NCI-H2029 treated with DMSO at 0.1 percent for 48 hours (cell line): ENCODE results near the gene EXD3.
"Not testable (repeated sequence)": the region's sequence is repeated elsewhere in the genome, so short reads cannot be mapped to it uniquely, and the experiment has no call there.

Source experiments
- DNase-seq: peaks from one replicate; lab custom pipeline; 2025; lab: John Stamatoyannopoulos, UW

Gene EXD3

DNA sequence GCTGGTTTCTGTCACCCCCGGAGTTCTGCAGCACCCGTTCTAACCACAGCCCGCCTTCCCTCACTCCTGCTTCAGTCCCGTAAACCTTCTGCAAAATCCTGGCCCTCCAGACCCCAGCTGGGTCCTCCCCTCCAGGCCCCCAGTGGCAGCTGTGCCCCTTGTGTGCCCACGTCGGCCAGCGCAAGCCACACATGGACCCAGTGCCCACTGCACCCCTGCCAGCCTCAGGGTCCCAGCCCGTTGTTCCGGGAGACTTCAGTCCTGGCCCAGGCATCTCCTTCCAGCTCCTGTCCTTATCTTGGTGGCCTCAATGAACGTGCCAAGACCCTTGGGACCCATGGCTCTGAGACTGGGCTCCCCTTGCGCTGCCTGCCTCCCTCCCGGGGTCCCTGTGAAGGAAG lies 43.2 kb downstream of the EXD3 start:
- DNase-seq, result no peak

DNA sequence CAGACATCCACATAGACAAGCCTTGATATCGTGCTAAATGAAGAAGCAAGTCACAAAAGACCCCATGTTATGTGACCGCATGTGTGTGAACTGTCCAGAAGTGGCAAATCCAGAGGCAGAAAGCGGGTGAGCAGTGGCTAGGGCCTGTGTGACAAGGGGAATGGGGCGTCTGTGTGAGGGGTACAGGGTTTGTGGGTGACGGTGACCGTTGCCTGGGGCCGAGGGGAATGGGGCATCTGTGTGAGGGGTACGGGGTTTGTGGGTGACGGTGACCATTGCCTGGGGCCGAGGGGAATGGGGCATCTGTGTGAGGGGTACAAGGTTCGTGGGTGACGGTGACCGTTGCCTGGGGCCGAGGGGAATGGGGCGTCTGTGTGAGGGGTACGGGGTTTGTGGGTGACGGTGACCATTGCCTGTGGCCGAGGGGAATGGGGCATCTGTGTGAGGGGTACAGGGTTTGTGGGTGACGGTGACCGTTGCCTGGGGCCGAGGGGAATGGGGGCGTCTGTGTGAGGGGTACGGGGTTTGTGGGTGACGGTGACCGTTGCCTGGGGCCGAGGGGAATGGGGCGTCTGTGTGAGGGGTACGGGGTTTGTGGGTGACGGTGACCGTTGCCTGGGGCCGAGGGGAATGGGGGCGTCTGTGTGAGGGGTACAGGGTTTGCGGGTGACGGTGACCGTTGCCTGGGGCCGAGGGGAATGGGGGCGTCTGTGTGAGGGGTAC lies 44.1 kb downstream of the EXD3 start:
- DNase-seq, result not testable (repeated sequence)

DNA sequence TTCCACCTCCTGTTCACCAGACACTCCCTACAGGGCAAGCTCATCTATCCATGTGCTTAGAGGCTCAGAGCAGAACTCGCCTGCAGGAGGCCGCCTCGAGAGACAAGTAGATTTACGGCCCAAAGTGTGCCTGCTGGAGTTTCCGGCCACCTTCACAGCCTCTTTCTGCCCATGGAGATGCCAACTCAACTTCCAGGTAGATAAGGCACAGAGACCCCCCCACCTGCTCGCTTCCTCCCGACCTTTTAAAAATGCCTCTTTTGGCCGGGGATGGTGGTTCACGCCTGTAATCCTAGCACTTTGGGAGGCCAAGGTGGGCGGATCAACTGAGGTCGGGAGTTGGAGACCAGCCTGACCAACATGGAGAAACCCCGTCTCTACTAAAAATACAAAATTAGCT lies 46.6 kb downstream of the EXD3 start:
- DNase-seq, result no peak

DNA sequence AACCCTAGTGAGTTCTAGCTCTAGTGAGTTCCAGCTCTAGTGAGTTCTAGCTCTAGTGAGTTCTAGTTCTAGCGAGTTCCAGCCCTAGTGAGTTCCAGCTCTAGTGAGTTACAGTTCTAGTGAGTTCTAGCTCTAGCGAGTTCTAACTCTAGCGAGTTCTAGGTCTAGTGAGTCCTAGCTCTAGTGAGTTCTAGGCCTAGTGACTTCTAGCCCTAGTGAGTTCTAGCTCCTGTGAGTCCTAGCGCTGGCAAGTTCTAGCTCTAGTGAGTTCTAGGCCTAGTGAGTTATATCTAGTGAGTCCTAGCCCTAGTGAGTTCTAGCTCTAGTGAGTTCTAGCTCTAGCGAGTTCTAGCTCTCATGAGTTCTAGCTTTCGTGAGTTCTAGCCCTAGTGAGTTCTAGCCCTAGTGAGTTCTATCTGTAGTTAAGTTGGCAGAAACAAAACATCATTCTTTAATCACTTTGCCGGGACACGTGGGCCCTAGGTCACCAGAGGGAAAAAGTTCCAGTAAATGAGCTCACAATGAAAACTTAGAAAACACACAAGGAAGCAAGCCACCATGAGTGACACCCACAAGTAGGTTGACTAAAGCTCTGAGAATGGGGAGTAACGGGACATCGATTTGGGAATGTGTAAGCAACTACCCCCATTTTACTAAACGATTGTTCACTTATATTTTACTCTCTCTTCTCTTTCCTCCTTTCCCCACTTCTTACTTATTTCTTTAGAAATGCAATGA lies 47.5 kb downstream of the EXD3 start:
- no peak for DNase-seq

DNA sequence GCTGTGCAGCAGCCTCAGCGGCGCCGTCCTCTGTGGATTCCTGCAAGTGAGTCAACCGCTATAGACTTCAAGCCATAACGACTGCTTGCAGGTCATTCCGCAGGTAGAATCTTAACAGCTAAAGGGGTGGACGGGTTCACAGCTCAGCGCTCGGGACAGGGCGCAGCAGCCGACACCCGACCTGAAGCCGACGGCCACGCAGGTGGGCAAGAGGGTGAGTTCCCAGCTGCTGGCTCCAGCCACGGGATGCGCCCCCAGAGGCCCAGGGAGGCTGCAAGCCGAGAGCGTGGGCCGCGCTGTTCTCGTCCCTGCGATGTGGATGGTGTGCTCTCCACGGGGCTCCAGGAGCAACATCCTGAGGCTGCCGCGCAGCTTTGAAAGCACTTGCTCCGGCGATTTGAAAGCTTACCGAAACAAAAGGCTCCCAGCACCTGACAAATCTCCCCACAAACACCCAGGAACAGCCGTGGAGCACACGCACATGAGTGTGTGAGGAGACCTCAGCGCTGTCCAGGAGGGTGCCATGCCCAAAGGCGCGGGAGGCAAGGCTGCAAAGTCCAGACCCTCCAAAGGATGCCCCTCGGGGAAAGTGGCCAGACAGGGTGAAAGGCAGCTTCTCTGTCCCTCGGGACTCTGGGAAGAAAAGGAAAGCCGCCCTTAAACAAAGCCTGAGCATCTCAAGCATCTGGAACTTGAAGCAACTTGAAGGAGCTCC lies 48.7 kb downstream of the EXD3 start:
- DNase-seq, result no peak

DNA sequence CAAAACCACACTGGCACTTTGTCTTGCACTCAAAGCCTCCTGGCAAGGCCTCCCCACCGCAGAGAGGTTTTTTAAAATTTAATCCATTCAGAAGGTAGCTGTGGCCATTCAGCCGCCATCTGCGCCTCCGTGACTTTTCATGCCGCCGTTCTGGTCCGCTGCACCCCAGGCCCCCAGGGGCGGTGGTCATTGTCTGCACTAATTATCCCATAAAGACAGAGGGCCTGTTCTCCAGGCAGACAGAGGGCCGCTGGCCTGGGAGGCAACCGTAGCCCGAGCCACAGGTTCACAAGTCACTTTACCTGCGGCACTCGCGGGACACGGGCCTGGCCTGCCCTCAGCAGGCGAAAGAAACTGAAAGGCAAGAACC lies 49.4 kb downstream of the EXD3 start:
- DNase-seq, result no peak

DNA sequence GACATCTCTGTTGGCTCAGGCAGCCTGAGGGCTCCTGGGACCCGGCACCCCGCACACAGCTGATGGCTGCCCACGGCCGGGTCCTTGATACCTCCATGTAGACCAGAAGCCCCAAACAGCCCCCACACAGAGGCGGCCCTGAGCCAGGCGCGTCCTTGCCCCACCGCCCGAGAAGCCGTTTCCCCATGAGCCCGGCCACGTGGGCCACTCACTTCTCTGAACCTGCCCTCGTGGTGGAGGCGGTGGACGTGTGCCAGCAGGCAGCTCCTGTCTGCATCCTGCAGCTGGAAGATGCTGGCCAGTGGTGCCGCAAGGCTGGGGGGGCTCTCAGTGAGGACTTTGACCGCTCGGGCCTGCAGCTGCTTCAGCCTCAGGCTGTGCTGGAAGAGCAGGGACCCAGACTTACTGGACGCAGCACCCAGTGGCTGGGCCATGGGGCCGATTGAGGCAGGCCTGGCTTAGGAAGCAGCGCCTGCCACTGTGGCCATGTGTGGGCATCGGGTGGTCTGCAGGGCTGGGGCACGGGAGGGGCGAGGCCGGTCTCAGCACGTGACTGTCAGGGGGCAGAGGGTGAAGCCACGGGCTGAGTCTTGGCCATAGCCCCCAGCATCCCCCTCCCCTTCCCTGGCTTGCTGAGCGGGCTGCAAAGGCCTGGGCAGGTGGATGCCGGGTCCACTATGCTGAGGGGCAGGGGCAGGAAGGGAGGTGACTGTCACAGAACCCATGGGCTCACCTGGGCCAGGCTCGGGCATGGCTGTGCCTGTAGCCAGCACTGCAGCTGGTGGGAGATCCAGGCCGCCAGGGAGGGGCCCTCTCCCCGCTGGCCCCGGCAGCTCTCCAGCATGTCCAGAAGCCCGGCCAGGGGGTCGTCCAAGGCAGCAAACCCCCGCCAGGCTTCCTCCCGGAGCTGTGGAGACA lies 50.0 kb downstream of the EXD3 start:
- DNase-seq, result no peak

DNA sequence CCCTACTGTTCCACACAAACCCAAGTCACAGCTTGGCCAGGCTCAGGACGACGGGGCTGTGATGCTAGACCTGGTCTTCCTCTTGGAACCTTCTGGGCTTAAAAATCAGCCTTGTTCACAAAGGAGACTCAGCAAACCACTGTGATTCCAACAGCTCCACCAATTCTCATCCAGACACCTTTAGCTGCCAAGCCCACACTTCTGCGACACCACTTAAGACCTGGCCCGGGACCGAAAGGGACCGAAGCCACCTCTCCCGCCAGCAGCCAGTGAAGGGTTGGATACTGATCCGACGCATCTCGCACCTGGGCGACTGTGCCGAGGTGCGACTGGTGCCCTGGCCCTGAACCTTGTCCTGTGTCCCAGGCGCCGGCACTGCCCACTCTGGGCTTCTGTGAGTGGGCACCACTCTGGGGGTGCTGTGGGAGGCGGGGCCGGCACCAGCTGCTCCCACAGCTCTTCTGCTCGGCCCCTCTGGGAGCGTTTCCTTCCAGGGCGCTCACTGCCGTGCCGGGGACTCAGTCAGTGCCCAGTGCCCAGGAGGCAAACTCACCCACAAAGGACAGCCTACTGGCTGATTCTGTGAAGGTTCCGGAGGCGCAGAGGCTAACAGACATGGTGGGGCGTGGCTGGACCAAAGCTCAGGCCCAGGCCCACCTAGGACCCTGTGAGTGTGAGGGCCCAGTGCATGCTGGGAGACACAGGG lies 50.9 kb downstream of the EXD3 start:
- no peak for DNase-seq

DNA sequence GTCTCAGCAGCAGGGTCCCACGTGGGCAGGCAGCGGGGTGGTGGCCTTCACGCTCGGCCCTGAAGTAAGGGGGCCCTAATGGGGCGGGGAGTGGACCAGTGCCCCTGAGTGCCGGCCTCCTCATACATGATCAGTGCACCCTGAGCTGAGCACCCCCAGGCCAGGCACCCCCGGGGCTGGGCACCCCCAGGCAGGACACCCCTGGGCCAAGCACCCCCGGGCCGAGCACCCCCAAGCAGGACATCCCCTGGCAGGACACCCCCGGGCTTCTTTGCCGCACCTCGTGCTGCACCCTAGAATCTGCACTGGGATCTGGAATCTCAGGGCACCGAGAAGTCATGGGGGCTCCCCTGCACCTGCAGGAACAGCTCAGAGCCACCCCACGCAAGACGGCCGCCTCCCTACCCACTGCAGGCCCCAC lies 51.4 kb downstream of the EXD3 start:
- no peak for DNase-seq

DNA sequence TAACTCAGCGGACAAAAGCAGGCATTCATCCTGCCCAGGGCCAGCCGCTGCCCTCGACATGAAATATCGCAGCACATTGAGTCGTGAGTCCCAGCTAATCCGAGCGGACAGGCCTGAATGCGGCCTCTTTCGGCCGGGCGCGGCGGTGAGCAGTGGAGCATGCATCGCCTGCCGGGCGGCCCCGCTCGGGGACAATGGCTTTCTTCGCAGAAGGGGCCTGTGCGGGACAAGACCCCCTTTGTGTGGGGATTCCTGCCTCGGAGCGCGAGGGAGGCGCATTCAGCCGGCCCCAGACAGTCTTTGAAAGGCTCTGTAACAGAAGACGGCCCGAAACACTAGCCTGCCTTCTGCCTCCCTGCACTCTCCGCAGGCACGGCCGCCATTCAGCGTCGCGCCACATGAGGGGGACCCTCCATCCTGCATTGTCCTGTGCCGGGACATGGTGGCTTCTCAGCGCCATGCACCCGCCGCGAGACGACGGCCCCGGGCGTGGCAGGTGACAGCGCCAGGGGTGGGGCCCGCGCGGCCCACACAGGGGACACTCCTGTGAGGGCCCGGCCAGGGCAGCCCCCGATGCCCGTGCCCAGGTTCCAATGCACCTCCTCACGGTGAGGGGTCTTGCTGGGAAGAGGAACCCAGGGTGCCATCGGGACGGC lies 52.0 kb downstream of the EXD3 start:
- no peak for DNase-seq

DNA sequence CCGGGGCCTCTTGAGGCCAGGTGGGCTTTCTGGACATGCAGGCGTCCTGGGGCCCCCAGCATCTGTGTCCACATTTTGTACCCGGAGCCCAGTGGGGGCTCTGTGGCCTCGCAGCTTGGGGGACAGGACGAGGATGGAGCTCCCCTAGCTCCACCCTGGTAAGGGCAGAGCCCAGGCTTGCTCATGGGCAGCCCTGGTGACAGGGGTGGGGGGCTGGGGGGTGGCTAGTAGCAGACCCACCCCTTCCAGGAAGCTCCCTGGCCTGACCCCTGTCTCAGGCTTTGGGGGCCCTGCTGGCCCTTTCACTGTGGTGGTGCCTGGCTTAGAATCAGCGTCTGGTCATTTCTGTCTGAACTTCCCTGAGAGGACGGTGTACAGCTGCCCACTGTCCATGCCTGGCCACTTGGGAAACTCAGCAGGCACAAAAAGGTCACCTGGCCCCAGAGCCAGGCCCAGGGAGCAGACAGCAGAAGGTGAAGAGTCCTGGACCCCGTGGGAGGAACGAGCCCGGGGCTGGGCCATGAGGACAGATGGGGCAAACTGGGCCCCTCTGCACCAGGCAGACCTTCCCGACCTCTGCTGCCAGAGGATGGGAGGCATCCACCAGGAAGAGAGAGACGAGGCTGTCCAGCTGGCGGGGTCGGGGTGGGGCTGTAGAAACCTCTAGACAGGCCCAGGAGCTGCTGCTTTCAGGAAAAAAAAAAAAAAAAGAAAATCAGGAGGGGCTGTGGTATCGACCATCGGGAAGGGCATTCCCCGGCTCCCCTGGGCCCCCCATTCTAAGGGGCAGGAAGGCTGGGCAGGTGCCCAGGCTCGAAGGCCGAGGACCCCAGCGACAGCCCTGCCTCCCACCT lies 52.8 kb downstream of the EXD3 start:
- DNase-seq, result no peak

DNA sequence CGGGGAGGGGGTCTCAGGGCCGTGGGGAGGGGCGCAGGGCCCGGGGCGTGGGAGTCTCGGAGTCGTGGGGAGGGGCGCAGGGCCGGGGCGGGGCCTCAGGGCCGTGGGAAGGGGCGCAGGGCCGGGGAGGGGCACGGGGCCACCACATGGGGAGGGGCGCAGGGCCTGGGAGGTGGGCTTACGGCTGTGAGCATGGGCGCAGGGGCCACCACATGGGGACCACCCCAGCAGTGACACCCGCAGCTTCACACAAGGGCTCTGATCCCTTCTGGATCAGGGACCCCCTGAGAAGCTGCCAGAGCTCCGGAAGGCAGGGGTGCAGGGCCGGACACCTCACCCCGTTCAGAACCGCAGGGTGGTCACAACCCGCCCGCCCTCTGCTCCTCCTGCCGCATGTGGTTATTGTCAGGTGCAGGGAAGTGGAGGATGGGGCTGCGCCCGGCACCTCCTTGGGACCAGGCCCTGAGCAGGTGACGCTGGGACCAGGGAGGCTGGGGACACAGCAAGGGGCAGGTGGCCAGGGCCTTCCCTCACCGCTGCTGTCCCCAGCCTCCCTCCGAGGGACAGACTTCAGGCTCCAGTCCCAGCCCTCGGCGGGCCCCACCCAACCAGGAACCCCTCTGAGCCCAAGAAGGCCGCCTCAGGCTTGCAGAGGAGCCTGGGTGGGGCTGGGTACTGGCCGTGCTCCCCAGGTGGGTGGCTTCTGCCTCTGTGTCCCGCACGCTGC lies 53.7 kb downstream of the EXD3 start:
- no peak for DNase-seq

DNA sequence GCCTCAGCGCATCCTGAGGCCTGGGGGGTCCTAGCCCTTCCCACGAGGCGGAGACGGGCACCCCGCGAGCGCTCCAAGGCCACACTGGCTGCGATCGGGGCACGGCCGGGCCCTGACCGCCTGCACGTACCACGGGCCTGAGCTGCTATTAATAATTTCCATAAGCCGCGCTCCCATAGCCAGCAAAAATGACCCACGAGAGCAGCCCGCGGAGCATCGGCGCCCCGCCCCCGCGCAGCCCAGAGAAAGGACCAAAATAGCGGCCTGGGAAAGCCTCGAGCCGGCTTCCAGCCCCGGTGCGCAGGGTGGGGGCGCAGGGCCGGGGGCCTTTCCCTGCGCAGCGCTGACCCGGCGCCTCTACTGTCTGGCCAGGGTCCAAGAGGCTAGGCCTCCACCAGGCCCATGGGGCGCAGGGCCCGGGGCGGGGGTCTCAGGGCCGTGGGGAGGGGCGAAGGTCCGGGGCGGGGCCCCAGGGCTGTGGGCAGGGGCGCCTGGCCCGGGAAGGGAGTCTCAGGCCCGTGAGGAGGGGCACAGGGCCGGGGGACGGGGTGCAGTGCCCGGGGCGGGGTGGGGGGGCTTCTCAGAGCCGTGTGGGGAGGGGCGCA lies 54.4 kb downstream of the EXD3 start:
- no peak for DNase-seq

DNA sequence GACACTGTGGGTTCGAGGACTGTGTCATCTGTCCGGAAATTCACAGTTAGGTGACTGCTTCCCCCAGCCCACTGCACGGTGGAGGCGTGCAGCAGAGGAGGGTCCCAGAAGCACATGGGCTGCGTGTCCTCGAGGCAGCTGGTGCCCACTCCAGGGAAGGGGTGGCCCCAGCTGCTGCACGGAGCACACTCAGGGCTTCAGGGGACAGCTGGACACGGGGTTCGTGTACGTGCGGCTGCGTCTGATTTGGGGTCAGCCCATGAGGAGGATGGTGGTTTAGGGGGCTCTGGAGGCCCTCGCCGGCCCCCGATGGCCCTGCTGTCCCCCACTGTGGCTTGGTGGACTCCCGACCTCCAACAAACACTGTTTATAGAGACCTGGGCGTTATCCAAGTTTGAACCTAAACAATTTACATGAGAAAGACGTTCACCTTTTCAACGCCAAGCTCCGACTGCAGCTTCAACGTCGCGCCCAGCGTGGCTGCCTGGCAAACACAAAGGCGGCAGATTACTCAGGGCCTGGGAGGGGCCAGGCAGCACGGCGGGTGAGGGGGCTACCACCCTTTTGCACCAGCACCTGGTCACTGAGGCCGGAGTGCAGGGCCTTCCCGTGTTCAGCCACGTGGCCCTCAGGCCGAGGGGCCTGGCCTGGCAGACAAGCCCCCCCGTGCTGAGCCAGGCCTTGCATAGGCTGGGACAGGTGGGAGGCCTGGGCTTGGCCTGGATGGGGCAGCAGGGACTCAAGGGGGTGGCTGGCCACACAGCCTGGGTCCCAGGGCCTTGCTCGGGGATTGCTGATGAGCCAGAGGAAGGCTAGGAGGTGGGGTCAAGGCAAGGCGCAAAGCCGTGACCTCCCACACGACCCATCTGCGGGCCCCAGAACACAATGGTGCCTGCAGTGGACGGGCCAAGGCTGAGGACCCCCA lies 55.2 kb downstream of the EXD3 start:
- DNase-seq, result no peak

DNA sequence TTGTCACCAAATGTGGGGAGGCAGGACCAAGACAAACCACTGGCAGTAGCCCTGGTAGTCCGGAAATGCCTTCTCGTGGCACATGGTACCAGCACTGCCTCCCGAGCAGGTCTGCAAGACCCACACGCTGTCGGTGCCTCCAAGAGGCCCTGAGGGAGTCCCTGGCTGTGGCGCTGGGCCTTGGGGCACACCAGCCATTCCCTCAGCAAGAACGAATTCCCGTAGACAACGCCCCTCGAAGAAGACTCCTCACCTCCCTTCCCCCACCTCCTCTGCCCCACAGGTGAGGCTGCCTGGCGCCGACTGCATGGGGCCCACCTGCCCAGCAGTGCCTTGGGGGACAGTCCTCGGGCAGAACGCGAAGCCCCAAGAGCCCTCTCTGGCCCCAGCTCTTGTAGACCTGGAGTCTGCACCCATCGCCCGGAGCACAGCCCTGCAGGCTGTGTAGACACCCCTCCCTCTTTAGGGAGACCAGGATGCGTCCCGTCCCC lies 56.0 kb downstream of the EXD3 start:
- DNase-seq, result no peak

DNA sequence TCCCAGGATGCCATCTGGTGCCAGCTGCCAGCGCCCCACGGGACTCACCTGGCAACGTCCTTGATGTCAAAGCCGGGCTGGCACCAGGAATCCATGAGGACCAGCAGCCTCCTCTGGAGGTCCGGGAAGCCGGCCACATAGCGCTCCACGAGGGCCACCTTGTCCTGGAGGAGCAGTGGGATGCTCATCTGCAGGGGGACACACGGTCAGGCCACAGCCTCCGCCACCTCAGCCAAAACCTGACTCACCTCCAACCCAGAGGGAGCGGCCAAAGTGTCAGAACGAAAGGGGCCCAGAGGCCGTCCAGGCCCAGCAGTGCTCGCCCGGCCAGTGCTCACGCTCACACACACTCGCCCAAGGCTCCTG lies 56.5 kb downstream of the EXD3 start:
- no peak for DNase-seq

DNA sequence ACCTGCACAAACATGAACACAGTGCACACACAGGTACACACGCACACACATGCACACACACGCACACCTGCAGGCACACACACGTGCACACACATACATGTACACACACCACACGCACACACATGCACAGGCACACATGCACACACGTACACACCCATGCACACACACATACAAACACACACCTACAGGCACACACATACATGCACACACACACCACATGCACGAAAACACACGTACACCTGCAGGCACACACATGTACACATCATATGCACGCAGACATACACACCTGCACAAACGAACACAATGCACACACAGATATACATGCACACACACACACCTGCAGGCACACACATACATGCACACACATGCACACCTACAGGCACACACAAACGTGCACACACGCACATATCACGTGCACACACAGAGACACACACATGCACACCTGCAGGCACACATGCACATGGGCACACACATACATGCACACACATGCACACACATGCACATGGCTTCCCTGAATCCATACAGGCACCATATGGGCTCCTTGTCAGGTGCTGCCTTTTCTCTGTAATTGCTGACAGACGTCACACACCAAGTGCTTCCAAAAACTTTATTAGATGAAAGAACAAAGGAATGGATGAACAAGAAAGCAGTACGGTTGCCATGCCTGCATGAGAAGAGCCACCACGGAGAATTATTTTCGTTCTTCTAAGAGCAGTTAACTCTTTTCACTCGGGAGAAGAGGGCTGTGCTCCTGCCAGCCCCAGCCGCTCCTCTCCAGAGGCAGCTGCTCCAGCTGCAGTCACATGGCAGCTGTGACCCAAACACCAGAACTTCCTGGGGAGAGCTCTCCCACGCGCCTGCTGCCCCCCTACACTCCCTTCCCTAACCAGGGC lies 57.2 kb downstream of the EXD3 start:
- DNase-seq, result no peak
